GM13976 (cell line): ENCODE data around the gene YBX2.

ENCODE experiments used
- DNase-seq: peaks from one replicate; pipeline ENCODE4 v3.0.0; 2012; ENCODE audit warnings: low spot score
- in situ Hi-C: fragments of 300-500 bp; cut with MboI; formaldehyde crosslinking; loops from one replicate; pipeline ENCODE4 v1.12.0; 2022; ENCODE audit warnings: low sequenced_read_pairs, mixed read lengths, inconsistent platforms; ENCODE audit not compliant: unreplicated experiment
- TF ChIP-seq, protein P1 (sequence below): IDR thresholded peaks from 2 replicates; pipeline ENCODE4 v1.5.1; 2012; ENCODE audit warnings: borderline replicate concordance, mild to moderate bottlenecking; ENCODE audit not compliant: insufficient read depth; ENCODE audit errors: extremely low read depth, missing control alignments, control extremely low read depth

YBX2 gene

DNA sequence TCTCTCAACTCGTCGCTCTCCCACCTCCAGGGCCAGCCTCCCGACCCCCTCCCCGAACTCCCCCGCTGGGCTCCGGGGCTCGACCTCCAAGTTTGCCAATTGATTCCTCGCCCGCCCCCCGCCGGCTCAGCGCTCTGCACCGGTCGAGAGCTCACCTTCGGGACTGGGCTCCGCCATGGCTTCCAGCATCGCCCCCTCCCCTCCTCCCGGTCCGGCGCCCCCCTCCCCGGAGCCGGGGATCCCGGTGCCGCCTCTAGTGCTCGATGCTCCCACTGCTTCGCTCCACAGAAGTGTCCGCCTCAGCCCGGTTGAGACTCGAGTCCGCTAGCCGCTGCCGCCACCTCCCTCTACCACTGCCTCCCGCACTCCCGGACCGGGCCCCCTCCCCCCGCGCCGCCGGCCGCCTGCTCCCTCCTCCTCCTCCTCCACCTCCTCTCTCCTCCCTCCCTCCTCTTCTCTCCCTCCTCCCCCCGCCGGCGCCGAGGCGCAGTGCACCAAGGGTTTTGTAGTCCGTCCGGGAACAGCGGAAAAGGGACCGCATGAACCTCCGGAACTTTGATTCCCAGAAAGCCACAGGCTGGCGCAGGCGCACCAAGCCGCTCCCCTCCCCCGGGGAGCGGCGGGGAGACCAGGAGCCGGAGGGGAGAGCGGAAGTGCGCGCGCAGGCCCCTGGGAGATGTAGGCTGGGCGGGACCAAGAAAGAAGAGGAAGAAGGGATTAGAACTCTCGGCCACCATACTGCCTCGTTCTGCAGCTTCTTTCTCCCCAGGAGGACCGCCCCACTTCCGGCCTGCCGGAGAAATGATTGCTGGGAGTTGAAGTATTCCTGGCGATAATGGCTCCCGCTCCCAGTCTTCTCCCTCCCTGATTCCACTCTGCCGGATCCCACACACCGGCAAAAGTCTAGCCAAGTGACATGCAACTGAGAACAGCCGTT lies 55.1 kb downstream of the YBX2 start, which contains the start of gene PHF23:
PHF23 (minus strand) TSS at position 367 of the 937 bp plus-strand sequence; CDS start at position 189, 178 bp downstream.
- TF ChIP-seq, protein P1, sequence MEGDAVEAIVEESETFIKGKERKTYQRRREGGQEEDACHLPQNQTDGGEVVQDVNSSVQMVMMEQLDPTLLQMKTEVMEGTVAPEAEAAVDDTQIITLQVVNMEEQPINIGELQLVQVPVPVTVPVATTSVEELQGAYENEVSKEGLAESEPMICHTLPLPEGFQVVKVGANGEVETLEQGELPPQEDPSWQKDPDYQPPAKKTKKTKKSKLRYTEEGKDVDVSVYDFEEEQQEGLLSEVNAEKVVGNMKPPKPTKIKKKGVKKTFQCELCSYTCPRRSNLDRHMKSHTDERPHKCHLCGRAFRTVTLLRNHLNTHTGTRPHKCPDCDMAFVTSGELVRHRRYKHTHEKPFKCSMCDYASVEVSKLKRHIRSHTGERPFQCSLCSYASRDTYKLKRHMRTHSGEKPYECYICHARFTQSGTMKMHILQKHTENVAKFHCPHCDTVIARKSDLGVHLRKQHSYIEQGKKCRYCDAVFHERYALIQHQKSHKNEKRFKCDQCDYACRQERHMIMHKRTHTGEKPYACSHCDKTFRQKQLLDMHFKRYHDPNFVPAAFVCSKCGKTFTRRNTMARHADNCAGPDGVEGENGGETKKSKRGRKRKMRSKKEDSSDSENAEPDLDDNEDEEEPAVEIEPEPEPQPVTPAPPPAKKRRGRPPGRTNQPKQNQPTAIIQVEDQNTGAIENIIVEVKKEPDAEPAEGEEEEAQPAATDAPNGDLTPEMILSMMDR: no peak
- DNase-seq: peak; percentile 97
- in situ Hi-C loops: no loop called here

DNA sequence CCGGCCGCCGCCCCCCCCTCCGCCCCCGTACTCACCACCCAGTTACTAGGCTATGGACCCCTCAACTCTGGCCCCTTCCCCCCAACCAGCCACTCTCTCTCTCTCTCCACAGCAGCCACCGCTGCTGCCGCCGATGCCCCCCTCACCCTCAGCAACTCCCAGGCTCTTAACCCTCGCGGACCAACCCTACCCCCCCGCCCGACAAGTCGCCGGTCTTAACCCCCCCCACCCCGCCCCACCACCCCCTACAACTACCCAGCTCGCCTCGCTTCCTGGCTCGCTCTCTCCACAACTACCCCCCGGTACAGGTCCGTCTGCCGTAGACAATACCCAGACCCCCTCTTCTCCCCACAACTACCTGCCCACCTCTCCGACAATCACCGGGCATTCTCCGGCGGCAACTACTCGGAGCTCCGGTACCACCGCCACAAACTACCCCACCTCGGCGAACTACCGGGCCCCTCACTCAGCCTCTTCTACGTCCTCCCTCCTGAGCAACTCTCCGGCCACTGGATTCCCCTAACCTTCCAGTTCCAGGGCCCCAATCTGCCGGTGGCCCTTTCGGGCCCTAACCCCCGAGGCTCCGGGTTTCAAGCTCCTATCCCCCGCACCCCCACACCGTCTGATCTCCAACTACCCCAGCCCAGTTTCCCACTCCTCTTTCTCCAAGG lies 55.9 kb downstream of the YBX2 start:
- TF ChIP-seq, protein P1: no peak
- DNase-seq: no peak
- in situ Hi-C loops: no loop called here
